CD4-positive, alpha-beta memory T cell (primary cell): ENCODE data around the gene TCF12. TPM values are rescaled to one million over a fixed set of nuclear protein-coding genes. Genes with fewer than 3 reads are reported as not detected.

ENCODE experiments used
- CTCF ChIA-PET: fragments of 350-600 bp; sonication (Branson Sonifier 250); formaldehyde crosslinking; loops from one replicate; lab custom pipeline; 2021; ENCODE audit warnings: inconsistent platforms; ENCODE audit not compliant: partially characterized antibody; lab: Charles Lee
- POLR2A ChIA-PET: fragments of 350-600 bp; sonication (Branson Sonifier 250); formaldehyde crosslinking; loops from one replicate; lab custom pipeline; 2021; ENCODE audit not compliant: partially characterized antibody; lab: Charles Lee
- DNase-seq, 5 donors: peaks; one replicate each; pipeline versions ENCODE4 v3.0.0 to v3.0.0-alpha.2; 2020 to 2022; ENCODE audit warnings: mixed read lengths in 1 of 5
- H3K27ac ChIP-seq: one replicate; pipeline ENCODE4 v1.7.0; 2013; ENCODE audit warnings: low read depth, low read length
- H3K27me3 ChIP-seq: 2 replicates; pipeline ENCODE4 v1.7.0; 2013; ENCODE audit warnings: mild to moderate bottlenecking, low read length, moderate library complexity; ENCODE audit not compliant: insufficient read depth
- H3K36me3 ChIP-seq: 2 replicates; pipeline ENCODE4 v1.7.0; 2013; ENCODE audit warnings: mild to moderate bottlenecking, low read length, moderate library complexity; ENCODE audit not compliant: insufficient read depth
- H3K4me1 ChIP-seq: 2 replicates; pipeline ENCODE4 v1.7.0; 2013; ENCODE audit warnings: mild to moderate bottlenecking, low read length, moderate library complexity; ENCODE audit not compliant: insufficient read depth
- H3K4me3 ChIP-seq, 2 donors: one replicate each; pipeline ENCODE4 v1.7.0; 2013; ENCODE audit warnings: low read length in 2 of 2, mild to moderate bottlenecking in 1 of 2
- H3K9me3 ChIP-seq, 2 donors: one replicate each; pipeline ENCODE4 v1.7.0; 2013; ENCODE audit warnings: low read length in 2 of 2, control low read depth in 1 of 2; ENCODE audit not compliant: control insufficient read depth in 1 of 2
- H3K27ac Mint-ChIP-seq, 7 donors: one replicate each; pipeline ENCODE4 v1.8.0; 2020 to 2021; ENCODE audit warnings: mixed read lengths in 7 of 7, mild to moderate bottlenecking in 6 of 7, inconsistent platforms in 3 of 7, moderate library complexity in 3 of 7
- H3K27me3 Mint-ChIP-seq, 2 donors: one replicate each; pipeline ENCODE4 v1.8.0; 2020 to 2021; ENCODE audit warnings: mixed read lengths in 2 of 2
- H3K36me3 Mint-ChIP-seq, 2 donors: one replicate each; pipeline ENCODE4 v1.8.0; 2020 to 2021; ENCODE audit warnings: mixed read lengths in 2 of 2, inconsistent platforms in 1 of 2, mild to moderate bottlenecking in 1 of 2
- H3K4me1 Mint-ChIP-seq, 4 donors: one replicate each; pipeline ENCODE4 v1.8.0; 2020 to 2021; ENCODE audit warnings: mixed read lengths in 4 of 4, mild to moderate bottlenecking in 1 of 4
- H3K4me3 Mint-ChIP-seq, 8 donors: one replicate each; pipeline ENCODE4 v1.8.0; 2020 to 2021; ENCODE audit warnings: mixed read lengths in 8 of 8, mild to moderate bottlenecking in 7 of 8, moderate library complexity in 6 of 8, inconsistent platforms in 3 of 8
- H3K9me3 Mint-ChIP-seq, 8 donors: one replicate each; pipeline ENCODE4 v1.8.0; 2020 to 2021; ENCODE audit warnings: mixed read lengths in 8 of 8, mild to moderate bottlenecking in 5 of 8, inconsistent platforms in 3 of 8, moderate library complexity in 1 of 8
- intact Hi-C: fragments of 100-400 bp; cut with micrococcal nuclease; formaldehyde crosslinking; loops from one replicate; pipeline ENCODE4 v1.15.1; 2023
- polyA plus RNA-seq, 2 donors: library from polyadenylated mRNA; unstranded; fragments of 300-500 nt; fragmentation: Illumina TruSeq; gene quantifications; one replicate each; pipeline ENCODE4 v1.2.3, GENCODE V29; 2021
- total RNA-seq, 2 experiments: library from RNA; stranded (reverse); gene quantifications; one replicate each; pipeline ENCODE4 v1.2.3, GENCODE V29; 2021

The TCF12 gene
- total and polyA plus RNA-seq, 4 experiments from 2014 or later = 36.5 to 86.5 (median 68.4) TPM

GRCh38 chr15:57297163-57297593 lies 378.7 kb downstream of the TCF12 start:
- Mint-ChIP-seq H3K4me3 (no peak overlapping the region), H3K4me1 (peaks cover 0 to 7% (median 2%) of the 10 kb centered on the region in 4 donors), H3K36me3 (peaks cover 2 to 5% of the 10 kb centered on the region in 2 donors), H3K27me3 (no peaks in the 10 kb centered on the region), H3K27ac (peak overlapping the region in 1 of 7 donors; percentile 29), H3K9me3 (peaks cover 0 to 5% (median 0%) of the 10 kb centered on the region in 8 donors)
- Histone ChIP-seq H3K4me1 (no peaks in the 10 kb centered on the region), H3K36me3 (no peaks in the 10 kb centered on the region), H3K4me3 (no peak overlapping the region), H3K27me3 (no peaks in the 10 kb centered on the region), H3K27ac (no peak overlapping the region), H3K9me3 (no peaks in the 10 kb centered on the region)
- ChIA-PET POLR2A (no interaction called here), CTCF (interaction anchor here (1.6 kb wide), 1 partner anchor 10 kb away, joined by 9 read pairs; no protein-coding TSS in a partner anchor)
- intact Hi-C loops = no loop called here
- no peak for DNase-seq

DNA sequence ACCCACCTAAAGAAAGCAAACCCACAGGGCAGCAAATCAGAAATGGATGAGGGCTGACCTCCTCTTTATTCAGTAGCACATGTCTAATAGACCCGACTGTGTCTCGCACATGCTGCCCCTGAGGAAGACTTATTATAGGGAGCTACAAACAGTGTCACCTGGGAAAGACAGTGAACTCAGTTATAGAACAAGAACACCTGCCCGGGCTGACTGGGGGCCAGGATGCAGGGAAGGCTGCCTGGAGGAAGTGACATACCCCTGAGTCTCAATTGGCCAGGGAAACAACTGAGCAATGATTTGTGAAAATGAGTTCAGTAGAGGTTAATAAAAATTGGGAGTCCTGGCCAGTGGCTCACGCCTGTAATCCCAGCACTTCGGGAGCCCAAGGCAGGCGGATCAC lies 379.2 kb downstream of the TCF12 start:
- Mint-ChIP-seq H3K36me3 (peaks cover 0 to under 1% of the 10 kb centered on the region in 2 donors), H3K27me3 (no peaks in the 10 kb centered on the region), H3K27ac (peak overlapping the region in 2 of 7 donors; percentile 29 to 43), H3K9me3 (peaks cover 0 to 5% (median 0%) of the 10 kb centered on the region in 8 donors), H3K4me3 (no peak overlapping the region), H3K4me1 (peaks cover 0 to 7% (median 2%) of the 10 kb centered on the region in 4 donors)
- Histone ChIP-seq H3K27ac (no peak overlapping the region), H3K4me3 (no peak overlapping the region), H3K9me3 (no peaks in the 10 kb centered on the region), H3K4me1 (no peaks in the 10 kb centered on the region), H3K27me3 (no peaks in the 10 kb centered on the region), H3K36me3 (no peaks in the 10 kb centered on the region)
- ChIA-PET CTCF (interaction anchor here (1.6 kb wide), 1 partner anchor 9 kb away, joined by 9 read pairs; no protein-coding TSS in a partner anchor), POLR2A (no interaction called here)
- DNase-seq = no peak
- intact Hi-C loops = no loop called here

DNA sequence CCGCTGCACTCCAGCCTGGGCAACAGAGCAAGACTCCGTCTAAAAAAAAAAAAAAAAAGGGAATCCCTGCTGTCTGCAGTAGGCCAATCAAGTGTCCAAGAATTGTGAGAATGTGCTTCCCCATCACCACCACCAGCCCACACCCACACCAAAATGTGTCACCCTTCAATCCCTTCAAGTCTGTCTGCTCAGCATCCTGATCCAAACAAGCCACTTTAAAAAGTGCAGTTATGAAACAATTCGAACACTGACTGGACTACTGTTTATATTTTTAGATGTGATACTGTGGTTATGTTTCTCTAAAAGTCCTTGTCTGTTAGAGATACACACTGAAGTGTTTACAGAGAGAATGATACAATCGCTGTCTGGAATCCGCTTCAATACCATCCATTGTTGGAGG lies 379.8 kb downstream of the TCF12 start:
- no peak for DNase-seq
- no peak overlapping the region for H3K4me3 ChIP-seq
- Mint-ChIP-seq H3K4me3 (no peak overlapping the region), H3K4me1 (peaks cover 0 to 7% (median 2%) of the 10 kb centered on the region in 4 donors), H3K36me3 (no peaks in the 10 kb centered on the region), H3K27me3 (no peaks in the 10 kb centered on the region), H3K27ac (no peak overlapping the region), H3K9me3 (peaks cover 0 to 1% (median 0%) of the 10 kb centered on the region in 8 donors)
- CTCF ChIA-PET = no interaction called here
- POLR2A ChIA-PET = no interaction called here
- H3K27me3 ChIP-seq = no peaks in the 10 kb centered on the region
- no peaks in the 10 kb centered on the region for H3K36me3 ChIP-seq
- H3K27ac ChIP-seq = no peak overlapping the region
- H3K9me3 ChIP-seq = no peaks in the 10 kb centered on the region
- H3K4me1 ChIP-seq = no peaks in the 10 kb centered on the region
- intact Hi-C loops = no loop called here

GRCh38 chr15:57298843-57299550 lies 380.6 kb downstream of the TCF12 start:
- no peaks in the 10 kb centered on the region for H3K4me1 ChIP-seq
- ChIA-PET POLR2A (no interaction called here), CTCF (no interaction called here)
- H3K4me1 Mint-ChIP-seq = peaks cover 0 to 7% (median 2%) of the 10 kb centered on the region in 4 donors
- no peaks in the 10 kb centered on the region for H3K36me3 ChIP-seq
- no peaks in the 10 kb centered on the region for H3K36me3 Mint-ChIP-seq
- no peak overlapping the region for H3K27ac Mint-ChIP-seq
- intact Hi-C loops = no loop called here
- H3K9me3 ChIP-seq = no peaks in the 10 kb centered on the region
- no peaks in the 10 kb centered on the region for H3K9me3 Mint-ChIP-seq
- no peak overlapping the region for H3K4me3 Mint-ChIP-seq
- no peaks in the 10 kb centered on the region for H3K27me3 Mint-ChIP-seq
- H3K27ac ChIP-seq = no peak overlapping the region
- no peak overlapping the region for H3K4me3 ChIP-seq
- DNase-seq = no peak
- H3K27me3 ChIP-seq = no peaks in the 10 kb centered on the region

GRCh38 chr15:57301307-57301706 lies 382.9 kb downstream of the TCF12 start:
- Mint-ChIP-seq H3K36me3 (no peaks in the 10 kb centered on the region), H3K4me3 (no peak overlapping the region), H3K9me3 (no peaks in the 10 kb centered on the region), H3K27me3 (no peaks in the 10 kb centered on the region), H3K4me1 (peaks cover 0 to 7% (median 4%) of the 10 kb centered on the region in 4 donors), H3K27ac (no peak overlapping the region)
- no peaks in the 10 kb centered on the region for H3K27me3 ChIP-seq
- no peaks in the 10 kb centered on the region for H3K36me3 ChIP-seq
- H3K4me3 ChIP-seq = no peak overlapping the region
- no peak overlapping the region for H3K27ac ChIP-seq
- H3K4me1 ChIP-seq = peaks cover 2% of the 10 kb centered on the region
- no peaks in the 10 kb centered on the region for H3K9me3 ChIP-seq
- CTCF ChIA-PET = interaction anchor here (1.1 kb wide), 1 partner anchor 12 kb away, joined by 3 read pairs; no protein-coding TSS in a partner anchor
- POLR2A ChIA-PET = no interaction called here
- DNase-seq = no peak
- intact Hi-C loops = no loop called here

DNA sequence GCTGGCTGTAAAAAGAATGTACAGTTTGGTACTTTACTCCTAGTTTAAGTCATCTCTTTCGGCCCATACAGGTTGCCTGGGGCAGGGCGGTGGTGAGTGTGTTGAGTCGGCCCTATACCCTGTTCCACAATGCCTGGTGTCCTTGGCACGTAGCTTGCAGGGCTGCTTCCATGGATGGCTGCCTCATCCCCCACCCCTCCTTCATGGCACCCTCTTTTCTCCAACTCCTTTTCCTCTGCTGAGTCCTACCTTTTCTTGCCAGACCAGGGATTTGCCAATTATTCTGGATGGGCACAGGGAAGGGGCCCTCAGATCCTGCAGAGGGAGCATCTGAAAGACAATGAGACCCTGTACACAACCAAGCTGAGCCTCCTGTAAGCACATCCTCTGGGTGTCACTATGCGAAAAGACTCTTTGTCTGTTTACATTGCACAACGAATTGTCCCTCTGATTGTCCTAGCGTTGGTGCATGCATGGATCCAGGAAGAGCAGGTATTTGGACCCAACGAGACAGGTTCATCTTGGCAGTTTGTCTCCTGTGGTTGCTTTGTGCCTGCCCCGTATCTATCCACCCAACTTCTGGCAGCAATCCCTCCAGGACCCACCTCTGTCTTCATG lies 384.3 kb downstream of the TCF12 start:
- H3K36me3 Mint-ChIP-seq = no peaks in the 10 kb centered on the region
- no peaks in the 10 kb centered on the region for H3K27me3 Mint-ChIP-seq
- H3K27ac Mint-ChIP-seq = no peak overlapping the region
- Histone ChIP-seq H3K4me3 (no peak overlapping the region), H3K9me3 (no peaks in the 10 kb centered on the region), H3K4me1 (peaks cover 4% of the 10 kb centered on the region), H3K36me3 (no peaks in the 10 kb centered on the region), H3K27ac (no peak overlapping the region), H3K27me3 (no peaks in the 10 kb centered on the region)
- no peaks in the 10 kb centered on the region for H3K9me3 Mint-ChIP-seq
- H3K4me1 Mint-ChIP-seq = peaks cover 0 to 7% (median 5%) of the 10 kb centered on the region in 4 donors
- H3K4me3 Mint-ChIP-seq = no peak overlapping the region
- DNase-seq = no peak
- POLR2A ChIA-PET = no interaction called here
- intact Hi-C loops = no loop called here
- CTCF ChIA-PET = interaction anchor here (0.9 to 1.0 kb wide), 2 partner anchors 156 to 806 kb away, joined by 3 read pairs; no protein-coding TSS in a partner anchor

- Histone ChIP-seq H3K4me3 (no peak overlapping the region), H3K9me3 (no peaks in the 10 kb centered on the region), H3K27ac (no peak overlapping the region), H3K36me3 (no peaks in the 10 kb centered on the region), H3K27me3 (no peaks in the 10 kb centered on the region), H3K4me1 (peaks cover 4% of the 10 kb centered on the region)
- Mint-ChIP-seq H3K4me3 (peak overlapping the region in 5 of 8 donors; percentile 14 to 64 (median 53)), H3K9me3 (no peaks in the 10 kb centered on the region), H3K4me1 (peaks cover 0 to 7% (median 1%) of the 10 kb centered on the region in 4 donors), H3K36me3 (no peaks in the 10 kb centered on the region), H3K27ac (no peak overlapping the region), H3K27me3 (no peaks in the 10 kb centered on the region)
- POLR2A ChIA-PET = no interaction called here
- CTCF ChIA-PET = interaction anchor here (0.7 to 6.4 kb wide), 5 partner anchors 10 to 811 kb away, joined by 3 to 85 read pairs (median 5); no protein-coding TSS in a partner anchor
- intact Hi-C loops = no loop called here
- DNase-seq = no peak
Observed at GRCh38 chr15:57305009-57305408, 386.6 kb downstream of the TCF12 start.
